Measurements from ENCODE around the gene VWA3A.

DNA sequence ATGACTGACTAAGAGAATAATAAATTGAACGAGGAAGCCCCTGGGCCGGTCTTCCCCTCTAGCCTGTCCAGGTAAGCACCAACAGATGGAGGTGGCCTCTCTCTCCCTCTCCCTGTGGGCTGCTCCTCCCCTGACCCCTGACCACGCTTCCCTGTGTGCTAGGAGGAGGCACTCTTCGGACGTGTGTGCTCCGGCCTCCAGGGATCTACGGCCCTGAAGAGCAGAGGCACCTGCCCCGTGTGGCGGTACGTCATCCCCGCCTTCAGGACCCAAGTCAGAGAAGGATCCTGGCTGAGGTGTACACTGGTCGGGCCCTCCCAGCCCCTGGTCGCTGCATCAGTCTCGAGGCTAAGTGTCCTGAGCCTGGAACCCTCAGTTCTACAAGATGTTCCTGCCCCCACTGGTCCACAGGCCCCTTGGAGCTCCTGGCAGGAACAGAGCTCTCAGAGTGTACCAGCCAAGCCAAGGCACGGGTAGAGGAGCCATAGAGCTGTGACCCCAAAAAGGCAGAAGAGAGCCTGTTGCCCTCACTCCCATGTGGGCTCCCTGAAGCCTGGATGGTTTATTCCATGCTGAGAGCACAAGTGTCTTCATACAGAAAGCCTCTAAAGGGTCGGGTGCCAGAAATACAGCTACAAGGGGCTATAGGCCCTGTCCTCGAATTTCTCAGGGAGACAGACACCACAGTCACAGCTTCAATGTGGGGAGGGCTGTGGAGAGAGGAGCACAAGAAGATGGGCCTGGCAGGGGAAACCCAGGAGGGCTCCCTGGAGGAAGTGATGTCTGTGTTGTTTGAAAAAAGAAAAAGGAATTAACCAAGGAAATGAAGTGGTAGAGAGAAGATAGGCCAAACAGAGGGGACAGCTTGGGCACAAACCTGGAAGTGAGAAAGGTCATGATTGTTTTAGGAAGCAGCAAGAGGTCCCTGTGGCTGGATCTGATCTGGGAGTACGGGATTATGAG lies 85.9 kb downstream of the VWA3A start:
- TF ChIP-seq, protein P1, sequence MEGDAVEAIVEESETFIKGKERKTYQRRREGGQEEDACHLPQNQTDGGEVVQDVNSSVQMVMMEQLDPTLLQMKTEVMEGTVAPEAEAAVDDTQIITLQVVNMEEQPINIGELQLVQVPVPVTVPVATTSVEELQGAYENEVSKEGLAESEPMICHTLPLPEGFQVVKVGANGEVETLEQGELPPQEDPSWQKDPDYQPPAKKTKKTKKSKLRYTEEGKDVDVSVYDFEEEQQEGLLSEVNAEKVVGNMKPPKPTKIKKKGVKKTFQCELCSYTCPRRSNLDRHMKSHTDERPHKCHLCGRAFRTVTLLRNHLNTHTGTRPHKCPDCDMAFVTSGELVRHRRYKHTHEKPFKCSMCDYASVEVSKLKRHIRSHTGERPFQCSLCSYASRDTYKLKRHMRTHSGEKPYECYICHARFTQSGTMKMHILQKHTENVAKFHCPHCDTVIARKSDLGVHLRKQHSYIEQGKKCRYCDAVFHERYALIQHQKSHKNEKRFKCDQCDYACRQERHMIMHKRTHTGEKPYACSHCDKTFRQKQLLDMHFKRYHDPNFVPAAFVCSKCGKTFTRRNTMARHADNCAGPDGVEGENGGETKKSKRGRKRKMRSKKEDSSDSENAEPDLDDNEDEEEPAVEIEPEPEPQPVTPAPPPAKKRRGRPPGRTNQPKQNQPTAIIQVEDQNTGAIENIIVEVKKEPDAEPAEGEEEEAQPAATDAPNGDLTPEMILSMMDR (IDR thresholded peaks at IDR 0.05): no peak
- TF ChIP-seq EP300 (IDR thresholded peaks at IDR 0.05): no peak
- TF ChIP-seq POLR2AphosphoS5 (IDR thresholded peaks at IDR 0.05): no peak

Data from suprapubic skin (tissue), 4 donors.